HG03175 (cell line): Measurements from ENCODE around the gene FBXW11.

ENCODE experiments used
- ATAC-seq: cut with Tn5 transposase; IDR thresholded peaks from one replicate; pipeline ENCODE4 v1.9.1; 2021; ENCODE audit warnings: mild to moderate bottlenecking, moderate library complexity; ENCODE audit not compliant: unreplicated experiment

FBXW11 gene

GRCh38 chr5:171813813-171814490 lies 192.5 kb downstream of the FBXW11 start:
- ATAC-seq, result no peak

- ATAC-seq, result no peak
Observed at GRCh38 chr5:171813270-171813669, 193.2 kb downstream of the FBXW11 start.
